ENCODE data around the gene ACD. TPM values are rescaled to one million over a fixed set of nuclear protein-coding genes. Genes with fewer than 3 reads are reported as not detected.

ACD gene
- total RNA-seq, 1 experiment from 2014 or later: 34.7 TPM

DNA sequence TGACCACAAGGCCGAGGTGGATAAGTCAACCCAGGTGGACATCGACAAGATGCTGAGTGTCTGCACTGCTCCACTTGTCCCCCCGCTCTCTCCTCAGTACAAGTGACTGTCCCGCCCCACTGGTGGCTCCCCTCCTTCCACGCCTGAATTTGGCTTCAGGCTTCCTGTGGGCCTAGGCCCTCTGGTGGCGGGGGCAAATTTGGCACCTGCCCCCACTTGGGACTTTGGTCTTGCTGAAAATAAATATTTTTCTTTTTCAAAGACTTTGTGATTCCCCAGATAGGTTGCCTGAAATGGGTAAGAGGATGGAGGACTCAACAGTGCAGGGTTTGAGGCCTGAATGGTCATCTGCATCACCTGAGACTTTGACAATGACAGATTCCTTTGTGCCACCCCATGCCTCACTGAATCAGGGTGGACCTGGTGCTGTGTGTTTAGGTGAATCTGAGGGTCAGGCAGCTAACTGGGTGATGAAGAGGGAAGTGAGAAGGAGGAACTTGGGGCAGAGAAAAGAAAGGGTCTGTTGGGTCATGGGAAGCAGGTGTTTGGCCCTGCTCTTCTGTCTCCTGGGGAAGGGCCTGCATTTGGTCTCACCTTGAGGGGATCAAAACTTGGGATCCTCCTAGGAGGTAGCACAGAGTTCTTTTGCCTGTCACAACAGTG, 8.6 kb upstream of the ACD start:
- intact Hi-C loops (cut with micrococcal nuclease; ENCODE audit: unreplicated experiment): loop anchor here (1.0 to 2.0 kb wide), 2 partner anchors 106 to 147 kb away; partner anchors contain the start of gene CTCF
- Histone ChIP-seq H3K27ac (no peak overlapping the region), H3K79me2 (ENCODE audit: low read depth) (no peaks in the 10 kb centered on the region), H3K4me1 (replicated peaks; ENCODE audit: insufficient read depth) (no peaks in the 10 kb centered on the region), H3F3A (ENCODE audit: insufficient read depth, low read depth) (peaks cover 9% of the 10 kb centered on the region; the same call in 1 of the 2 replicates), H3K9me2 (ENCODE audit: insufficient read depth) (no peaks in the 10 kb centered on the region), H3K36me3 (ENCODE audit: low read depth) (no peaks in the 10 kb centered on the region), H4K20me1 (ENCODE audit: insufficient read depth) (no peaks in the 10 kb centered on the region), H3K4me2 (no peak overlapping the region), H2AFZ (no peak overlapping the region), H3K27me3 (ENCODE audit: insufficient read depth, low read depth) (no peaks in the 10 kb centered on the region), H3K9me3 (ENCODE audit: insufficient read depth, low read depth) (no peaks in the 10 kb centered on the region), H3K4me3 (no peak overlapping the region)
- POLR2A ChIA-PET (ENCODE audit: unreplicated experiment): no interaction called here
- TF ChIP-seq, protein P1, sequence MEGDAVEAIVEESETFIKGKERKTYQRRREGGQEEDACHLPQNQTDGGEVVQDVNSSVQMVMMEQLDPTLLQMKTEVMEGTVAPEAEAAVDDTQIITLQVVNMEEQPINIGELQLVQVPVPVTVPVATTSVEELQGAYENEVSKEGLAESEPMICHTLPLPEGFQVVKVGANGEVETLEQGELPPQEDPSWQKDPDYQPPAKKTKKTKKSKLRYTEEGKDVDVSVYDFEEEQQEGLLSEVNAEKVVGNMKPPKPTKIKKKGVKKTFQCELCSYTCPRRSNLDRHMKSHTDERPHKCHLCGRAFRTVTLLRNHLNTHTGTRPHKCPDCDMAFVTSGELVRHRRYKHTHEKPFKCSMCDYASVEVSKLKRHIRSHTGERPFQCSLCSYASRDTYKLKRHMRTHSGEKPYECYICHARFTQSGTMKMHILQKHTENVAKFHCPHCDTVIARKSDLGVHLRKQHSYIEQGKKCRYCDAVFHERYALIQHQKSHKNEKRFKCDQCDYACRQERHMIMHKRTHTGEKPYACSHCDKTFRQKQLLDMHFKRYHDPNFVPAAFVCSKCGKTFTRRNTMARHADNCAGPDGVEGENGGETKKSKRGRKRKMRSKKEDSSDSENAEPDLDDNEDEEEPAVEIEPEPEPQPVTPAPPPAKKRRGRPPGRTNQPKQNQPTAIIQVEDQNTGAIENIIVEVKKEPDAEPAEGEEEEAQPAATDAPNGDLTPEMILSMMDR (conservative IDR thresholded peaks at IDR 0.05): no peak
- TF ChIP-seq EZH2 (IDR thresholded peaks at IDR 0.05; ENCODE audit: low read depth): no peak
- BruUV-seq (replicated peaks): no TSS peak
- CTCF ChIA-PET: interaction anchor here (0.6 to 1.0 kb wide), 2 partner anchors 9 to 147 kb away, joined by 3 read pairs; partner anchors contain the start of gene ACD
- DNase-seq: no peak

GRCh38 chr16:67667817-67668494, 7.9 kb upstream of the ACD start:
- Histone ChIP-seq H3F3A (ENCODE audit: insufficient read depth, low read depth) (peaks cover 9% of the 10 kb centered on the region; the same call in 1 of the 2 replicates), H2AFZ (no peak overlapping the region), H3K9me3 (ENCODE audit: insufficient read depth, low read depth) (no peaks in the 10 kb centered on the region), H4K20me1 (ENCODE audit: insufficient read depth) (no peaks in the 10 kb centered on the region), H3K4me3 (no peak overlapping the region), H3K4me2 (no peak overlapping the region), H3K4me1 (replicated peaks; ENCODE audit: insufficient read depth) (no peaks in the 10 kb centered on the region), H3K27me3 (ENCODE audit: insufficient read depth, low read depth) (no peaks in the 10 kb centered on the region), H3K9me2 (ENCODE audit: insufficient read depth) (no peaks in the 10 kb centered on the region), H3K27ac (no peak overlapping the region), H3K36me3 (ENCODE audit: low read depth) (no peaks in the 10 kb centered on the region), H3K79me2 (ENCODE audit: low read depth) (no peaks in the 10 kb centered on the region)
- intact Hi-C loops (cut with micrococcal nuclease; ENCODE audit: unreplicated experiment): loop anchor here (1.0 to 2.0 kb wide), 2 partner anchors 105 to 147 kb away; partner anchors contain the start of gene CTCF
- BruUV-seq (replicated peaks): no TSS peak
- ChIA-PET POLR2A (ENCODE audit: unreplicated experiment) (interaction anchor here (0.6 kb wide), 1 partner anchor 132 kb away, joined by 5 read pairs; no protein-coding TSS in a partner anchor), CTCF (interaction anchor here (0.6 to 1.0 kb wide), 2 partner anchors 8 to 147 kb away, joined by 3 read pairs; partner anchors contain the start of gene ACD)
- TF ChIP-seq, protein P1 (conservative IDR thresholded peaks at IDR 0.05): peak; percentile 52
- TF ChIP-seq EZH2 (IDR thresholded peaks at IDR 0.05; ENCODE audit: low read depth): no peak
- DNase-seq: peak; percentile 68 to 77

DNA sequence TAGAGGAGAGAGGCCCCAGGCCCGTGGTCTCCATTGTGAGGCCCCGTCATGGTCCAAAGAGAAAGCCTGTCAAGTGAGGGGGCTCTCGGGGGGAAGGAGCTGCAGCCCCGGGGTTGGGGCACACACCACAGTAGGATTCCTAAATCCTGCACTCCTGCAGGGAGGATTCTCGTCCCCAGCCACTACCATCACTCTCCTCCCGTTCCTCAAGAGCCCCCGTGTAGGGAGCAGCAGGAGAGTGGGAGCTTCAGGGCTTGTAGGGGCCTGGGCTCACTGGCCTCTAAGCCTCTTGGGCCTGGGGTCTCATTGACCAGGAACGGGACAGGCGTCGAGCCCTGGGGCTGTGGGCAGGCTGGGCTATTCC, 7.4 kb upstream of the ACD start:
- intact Hi-C loops (cut with micrococcal nuclease; ENCODE audit: unreplicated experiment): no loop called here
- POLR2A ChIA-PET (ENCODE audit: unreplicated experiment): interaction anchor here (0.6 kb wide), 1 partner anchor 131 kb away, joined by 5 read pairs; no protein-coding TSS in a partner anchor
- Histone ChIP-seq H3K27ac (no peak overlapping the region), H3K9me2 (ENCODE audit: insufficient read depth) (no peaks in the 10 kb centered on the region), H3K36me3 (ENCODE audit: low read depth) (no peaks in the 10 kb centered on the region), H3K9me3 (ENCODE audit: insufficient read depth, low read depth) (no peaks in the 10 kb centered on the region), H3K27me3 (ENCODE audit: insufficient read depth, low read depth) (no peaks in the 10 kb centered on the region), H3K4me2 (no peak overlapping the region), H3K79me2 (ENCODE audit: low read depth) (no peaks in the 10 kb centered on the region), H2AFZ (no peak overlapping the region), H3K4me3 (no peak overlapping the region), H4K20me1 (ENCODE audit: insufficient read depth) (no peaks in the 10 kb centered on the region), H3K4me1 (replicated peaks; ENCODE audit: insufficient read depth) (no peaks in the 10 kb centered on the region), H3F3A (ENCODE audit: insufficient read depth, low read depth) (peaks cover 8% of the 10 kb centered on the region; the same call in 1 of the 2 replicates)
- CTCF ChIA-PET: interaction anchor here (1.0 kb wide), 1 partner anchor 146 kb away, joined by 3 read pairs; no protein-coding TSS in a partner anchor
- DNase-seq: no peak
- TF ChIP-seq, protein P1 (conservative IDR thresholded peaks at IDR 0.05): no peak
- no peak for TF ChIP-seq EZH2 (IDR thresholded peaks at IDR 0.05; ENCODE audit: low read depth)
- BruUV-seq (replicated peaks): no TSS peak

Data from PC-9 (cell line).